Measurements from ENCODE around the gene CD40.

CD40 gene

GRCh38 chr20:46150943-46151342, 32.8 kb downstream of the CD40 start:
- H3K4me3 ChIP-seq (ENCODE audit: low read depth, low read length) = no peak overlapping the region
- TF ChIP-seq CTCF (IDR thresholded peaks at IDR 0.05; ENCODE audit: low read depth, low read length) = no peak

- TF ChIP-seq CTCF (IDR thresholded peaks at IDR 0.05; ENCODE audit: low read depth, low read length) = peak; percentile 20; the same call in 1 of the 2 replicates
- no peak overlapping the region for H3K4me3 ChIP-seq (ENCODE audit: low read depth, low read length)
Measured at GRCh38 chr20:46151936-46152335, 33.8 kb downstream of the CD40 start.

GRCh38 chr20:46152824-46153586, 34.9 kb downstream of the CD40 start:
- no peak for TF ChIP-seq CTCF (IDR thresholded peaks at IDR 0.05; ENCODE audit: low read depth, low read length)
- no peak overlapping the region for H3K4me3 ChIP-seq (ENCODE audit: low read depth, low read length)

GRCh38 chr20:46154305-46154704, 36.2 kb downstream of the CD40 start:
- no peak for TF ChIP-seq CTCF (IDR thresholded peaks at IDR 0.05; ENCODE audit: low read depth, low read length)
- H3K4me3 ChIP-seq (ENCODE audit: low read depth, low read length) = no peak overlapping the region

- no peak overlapping the region for H3K4me3 ChIP-seq (ENCODE audit: low read depth, low read length)
- TF ChIP-seq CTCF (IDR thresholded peaks at IDR 0.05; ENCODE audit: low read depth, low read length) = no peak
Measured at GRCh38 chr20:46154796-46155195, 36.7 kb downstream of the CD40 start.

GRCh38 chr20:46156065-46156464, 38.0 kb downstream of the CD40 start:
- no peak for TF ChIP-seq CTCF (IDR thresholded peaks at IDR 0.05; ENCODE audit: low read depth, low read length)

GRCh38 chr20:46157076-46157592, 39.0 kb downstream of the CD40 start:
- no peak for TF ChIP-seq CTCF (IDR thresholded peaks at IDR 0.05; ENCODE audit: low read depth, low read length)
- no peak overlapping the region for H3K4me3 ChIP-seq (ENCODE audit: low read depth, low read length)

More at GRCh38 chr20:46156065-46156464, 38.0 kb downstream of the CD40 start:
- H3K4me3 ChIP-seq (ENCODE audit: low read depth, low read length) = no peak overlapping the region

All from WI38 (cell line).